ENCODE results near the gene TMEM123.
"Not testable (repeated sequence)": the region's sequence is repeated elsewhere in the genome, so short reads cannot be mapped to it uniquely, and the experiment has no call there.

The TMEM123 gene

GRCh38 chr11:102435688-102436087 lies 16.9 kb downstream of the TMEM123 start:
- H3K36me3 ChIP-seq (ENCODE audit: control insufficient read depth in 1 of 2, insufficient read depth in 2 of 2, low read length in 2 of 2) = peaks cover 7 to 11% of the 10 kb centered on the region in 2 experiments
- no CpG with 5 or more reads among the region's 3 CpGs for WGBS (ENCODE audit: extremely low coverage, insufficient coverage, insufficient read length)
- H2BK120ac ChIP-seq (ENCODE audit: insufficient read depth, low read length, poor library complexity) = no peak overlapping the region
- no peaks in the 10 kb centered on the region for H3K79me1 ChIP-seq (ENCODE audit: low read length)
- no peak overlapping the region for H3K27ac ChIP-seq (ENCODE audit: low read depth, low read length)
- H2BK12ac ChIP-seq (ENCODE audit: low read length) = no peak overlapping the region
- peaks cover 9% of the 10 kb centered on the region for H3K9me3 ChIP-seq (ENCODE audit: insufficient read depth, low read depth, low read length)
- H4K8ac ChIP-seq (ENCODE audit: low read depth, low read length) = no peak overlapping the region
- H2AFZ ChIP-seq (ENCODE audit: insufficient read depth, low read length, poor library complexity) = no peak overlapping the region
- H3K14ac ChIP-seq (ENCODE audit: low read length) = no peak overlapping the region
- no peak for DNase-seq
- no peak overlapping the region for H3K23ac ChIP-seq (ENCODE audit: low read length)
- H2BK5ac ChIP-seq (ENCODE audit: low read depth, low read length, poor library complexity) = no peak overlapping the region
- H3K79me2 ChIP-seq (ENCODE audit: control insufficient read depth, insufficient read depth, low read length, poor library complexity) = no peaks in the 10 kb centered on the region
- no peak overlapping the region for H2AK5ac ChIP-seq (ENCODE audit: low read length)
- no peaks in the 10 kb centered on the region for H3K27me3 ChIP-seq (ENCODE audit: insufficient read depth, low read length)
- no peaks in the 10 kb centered on the region for H3K4me1 ChIP-seq (ENCODE audit: control insufficient read depth in 1 of 2, insufficient read depth in 2 of 2, low read length in 2 of 2)
- no peak overlapping the region for H3K4me2 ChIP-seq (ENCODE audit: low read length)
- no peak overlapping the region for H3K18ac ChIP-seq (ENCODE audit: low read length)
- H3K4ac ChIP-seq (ENCODE audit: low read depth, low read length) = no peak overlapping the region
- H3K4me3 ChIP-seq (ENCODE audit: low read depth, low read length) = no peak overlapping the region
- H3K9ac ChIP-seq (ENCODE audit: low read length) = no peak overlapping the region
- no peak overlapping the region for H4K12ac ChIP-seq (ENCODE audit: low read depth, low read length)
- no peak overlapping the region for H4K91ac ChIP-seq (ENCODE audit: low read depth, low read length)

GRCh38 chr11:102433571-102433970 lies 19.0 kb downstream of the TMEM123 start:
- H2AFZ ChIP-seq (ENCODE audit: insufficient read depth, low read length, poor library complexity); H3K27ac ChIP-seq (ENCODE audit: low read depth, low read length); H3K27me3 ChIP-seq (ENCODE audit: insufficient read depth, low read length); H3K79me1 ChIP-seq (ENCODE audit: low read length); DNase-seq; H4K8ac ChIP-seq (ENCODE audit: low read depth, low read length); H2BK12ac ChIP-seq (ENCODE audit: low read length); H4K12ac ChIP-seq (ENCODE audit: low read depth, low read length); H3K23ac ChIP-seq (ENCODE audit: low read length); H3K36me3 ChIP-seq (ENCODE audit: control insufficient read depth in 1 of 2, insufficient read depth in 2 of 2, low read length in 2 of 2); H3K79me2 ChIP-seq (ENCODE audit: control insufficient read depth, insufficient read depth, low read length, poor library complexity); H2AK5ac ChIP-seq (ENCODE audit: low read length); H3K4me3 ChIP-seq (ENCODE audit: low read depth, low read length); H3K14ac ChIP-seq (ENCODE audit: low read length); H2BK5ac ChIP-seq (ENCODE audit: low read depth, low read length, poor library complexity); H3K18ac ChIP-seq (ENCODE audit: low read length); H3K9me3 ChIP-seq (ENCODE audit: insufficient read depth, low read depth, low read length); H3K4me2 ChIP-seq (ENCODE audit: low read length); H4K91ac ChIP-seq (ENCODE audit: low read depth, low read length); H2BK120ac ChIP-seq (ENCODE audit: insufficient read depth, low read length, poor library complexity); H3K4ac ChIP-seq (ENCODE audit: low read depth, low read length); H3K9ac ChIP-seq (ENCODE audit: low read length); H3K4me1 ChIP-seq (ENCODE audit: control insufficient read depth in 1 of 2, insufficient read depth in 2 of 2, low read length in 2 of 2): not testable (repeated sequence)
- no CpG with 5 or more reads among the region's 3 CpGs for WGBS (ENCODE audit: extremely low coverage, insufficient coverage, insufficient read length)

- H3K4ac ChIP-seq (ENCODE audit: low read depth, low read length); H4K12ac ChIP-seq (ENCODE audit: low read depth, low read length); H3K4me2 ChIP-seq (ENCODE audit: low read length); H2BK120ac ChIP-seq (ENCODE audit: insufficient read depth, low read length, poor library complexity); H3K4me1 ChIP-seq (ENCODE audit: control insufficient read depth in 1 of 2, insufficient read depth in 2 of 2, low read length in 2 of 2); DNase-seq; H3K79me2 ChIP-seq (ENCODE audit: control insufficient read depth, insufficient read depth, low read length, poor library complexity); H4K8ac ChIP-seq (ENCODE audit: low read depth, low read length); H3K36me3 ChIP-seq (ENCODE audit: control insufficient read depth in 1 of 2, insufficient read depth in 2 of 2, low read length in 2 of 2); H2BK12ac ChIP-seq (ENCODE audit: low read length); H3K27ac ChIP-seq (ENCODE audit: low read depth, low read length); H3K27me3 ChIP-seq (ENCODE audit: insufficient read depth, low read length); H2AFZ ChIP-seq (ENCODE audit: insufficient read depth, low read length, poor library complexity); H3K9me3 ChIP-seq (ENCODE audit: insufficient read depth, low read depth, low read length); H3K9ac ChIP-seq (ENCODE audit: low read length); H3K14ac ChIP-seq (ENCODE audit: low read length); H4K91ac ChIP-seq (ENCODE audit: low read depth, low read length); H2BK5ac ChIP-seq (ENCODE audit: low read depth, low read length, poor library complexity); H3K4me3 ChIP-seq (ENCODE audit: low read depth, low read length); H3K23ac ChIP-seq (ENCODE audit: low read length); H3K18ac ChIP-seq (ENCODE audit: low read length); H3K79me1 ChIP-seq (ENCODE audit: low read length); H2AK5ac ChIP-seq (ENCODE audit: low read length): not testable (repeated sequence)
- WGBS (ENCODE audit: extremely low coverage, insufficient coverage, insufficient read length) = no CpG with 5 or more reads among the region's 2 CpGs
Measured at GRCh38 chr11:102432560-102432959, 20.0 kb downstream of the TMEM123 start.

- Histone ChIP-seq H3K27me3 (ENCODE audit: insufficient read depth, low read length) (no peaks in the 10 kb centered on the region), H3K23ac (ENCODE audit: low read length) (no peak overlapping the region), H3K18ac (ENCODE audit: low read length) (no peak overlapping the region), H3K14ac (ENCODE audit: low read length) (no peak overlapping the region), H4K12ac (ENCODE audit: low read depth, low read length) (no peak overlapping the region), H3K4me1 (ENCODE audit: control insufficient read depth in 1 of 2, insufficient read depth in 2 of 2, low read length in 2 of 2) (no peaks in the 10 kb centered on the region), H3K9me3 (ENCODE audit: insufficient read depth, low read depth, low read length) (peaks cover 7% of the 10 kb centered on the region), H3K36me3 (ENCODE audit: control insufficient read depth in 1 of 2, insufficient read depth in 2 of 2, low read length in 2 of 2) (peaks cover 7% of the 10 kb centered on the region in 2 experiments), H2BK12ac (ENCODE audit: low read length) (no peak overlapping the region), H2BK5ac (ENCODE audit: low read depth, low read length, poor library complexity) (no peak overlapping the region), H3K4me3 (ENCODE audit: low read depth, low read length) (no peak overlapping the region), H4K91ac (ENCODE audit: low read depth, low read length) (no peak overlapping the region), H4K8ac (ENCODE audit: low read depth, low read length) (no peak overlapping the region), H3K27ac (ENCODE audit: low read depth, low read length) (no peak overlapping the region), H3K79me1 (ENCODE audit: low read length) (no peaks in the 10 kb centered on the region), H3K9ac (ENCODE audit: low read length) (no peak overlapping the region), H3K4ac (ENCODE audit: low read depth, low read length) (no peak overlapping the region), H3K4me2 (ENCODE audit: low read length) (no peak overlapping the region), H2AFZ (ENCODE audit: insufficient read depth, low read length, poor library complexity) (no peak overlapping the region), H2BK120ac (ENCODE audit: insufficient read depth, low read length, poor library complexity) (no peak overlapping the region), H3K79me2 (ENCODE audit: control insufficient read depth, insufficient read depth, low read length, poor library complexity) (no peaks in the 10 kb centered on the region), H2AK5ac (ENCODE audit: low read length) (no peak overlapping the region)
- WGBS (ENCODE audit: extremely low coverage, insufficient coverage, insufficient read length) = no CpG with 5 or more reads among the region's 2 CpGs
- DNase-seq = no peak
Measured at GRCh38 chr11:102431404-102431803, 21.2 kb downstream of the TMEM123 start.
